K562 (cell line): ENCODE data around the gene CHMP5. TPM values are rescaled to one million over a fixed set of nuclear protein-coding genes. Genes with fewer than 3 reads are reported as not detected.
A peak's percentile ranks its signal among the peaks of the same experiment; 100 is the strongest.

Source experiments
- ATAC-seq: fragments of 200-7000 bp; cut with Tn5 transposase; 3 replicates; pipeline ENCODE4 v1.9.1; 2020; ENCODE audit warnings: moderate library complexity
- BruUV-seq: library from RNA; stranded (reverse); fragments of 400-500 nt; replicated peaks from 2 replicates; lab custom pipeline; 2021; lab: Mats Ljungman, UMichigan
- CTCF ChIA-PET: fragments of 300-600 bp; formaldehyde crosslinking; extraction: SDS; loops from one replicate; lab custom pipeline; 2021; ENCODE audit warnings: low intra/inter-chr PET ratio; lab: Yijun Ruan, JAX
- POLR2A ChIA-PET: fragments of 300-600, 350-650 bp; sonication (Branson Sonifier 250); formaldehyde crosslinking; extraction: SDS; loops from one replicate; lab custom pipeline; 2021; ENCODE audit warnings: antibody characterized with exemption, inconsistent platforms; lab: Yijun Ruan, JAX
- DNase-seq, 4 experiments: peaks; one replicate each; pipeline versions ENCODE4 v3.0.0 to v3.0.0-alpha.2; 2011 to 2018; ENCODE audit warnings: low spot score in 3 of 4, mixed read lengths in 3 of 4; ENCODE audit errors: extremely low read depth in 1 of 4
- FAIRE-seq: peaks from 2 replicates; lab custom pipeline; 2011; peaks lifted over from hg19 to GRCh38; lab: Jason Lieb, UNC
- H2AFZ ChIP-seq: 2 replicates; pipeline ENCODE4 v1.6.0; 2011; ENCODE audit warnings: low read depth, low read length, control low read depth, inconsistent platforms
- H3K27ac ChIP-seq: fragments of 200-600 bp; 3 replicates; pipeline ENCODE4 v1.8.0; 2011; ENCODE audit warnings: low read depth, mild to moderate bottlenecking, control low read depth, inconsistent platforms, low read length, moderate library complexity, mixed read lengths; ENCODE audit errors: extremely low read depth
- H3K27me3 ChIP-seq, 2 experiments: fragments of 300-600 bp in 1 of 2; 2 replicates in 1 of 2; 3 replicates in 1 of 2; pipeline versions ENCODE4 v1.6.0 to v1.8.0; 2011; ENCODE audit warnings: inconsistent platforms in 2 of 2, low read length in 2 of 2, mild to moderate bottlenecking in 1 of 2, mixed read lengths in 1 of 2, moderate library complexity in 1 of 2; ENCODE audit not compliant: control insufficient read depth in 2 of 2, insufficient read depth in 2 of 2
- H3K36me3 ChIP-seq: fragments of 300-600 bp; 3 replicates; pipeline ENCODE4 v1.8.0; 2011; ENCODE audit warnings: mild to moderate bottlenecking, low read length, inconsistent platforms; ENCODE audit not compliant: control insufficient read depth, insufficient read depth
- H3K4me1 ChIP-seq, 2 experiments: fragments of 200-600 bp in 1 of 2; replicated peaks in 1 of 2; 2 replicates in 1 of 2; 3 replicates in 1 of 2; pipeline versions ENCODE4 v1.5.1 to v1.8.0; 2011; ENCODE audit warnings: inconsistent platforms in 2 of 2, low read length in 2 of 2, mild to moderate bottlenecking in 1 of 2, mixed read lengths in 1 of 2, moderate library complexity in 1 of 2; ENCODE audit not compliant: control insufficient read depth in 2 of 2, insufficient read depth in 2 of 2
- H3K4me2 ChIP-seq: 2 replicates; pipeline ENCODE4 v1.6.1; 2011; ENCODE audit warnings: low read length, control low read depth, inconsistent platforms, mixed read lengths; ENCODE audit not compliant: insufficient read depth
- H3K4me3 ChIP-seq: fragments of 200-600 bp; sonication (generic), shearing (Covaris generic); 2 replicates; pipeline ENCODE4 v1.5.1; 2016; ENCODE audit warnings: control low read depth, inconsistent platforms
- H3K79me2 ChIP-seq: fragments of 200-600 bp; 3 replicates; pipeline ENCODE4 v1.8.0; 2011; ENCODE audit warnings: low read length, inconsistent platforms; ENCODE audit not compliant: control insufficient read depth, insufficient read depth
- H3K9ac ChIP-seq, 2 experiments: 2 replicates each; pipeline versions ENCODE4 v1.6.0 to v1.6.1; 2011; ENCODE audit warnings: low read depth in 2 of 2, low read length in 2 of 2, control low read depth in 1 of 2, inconsistent platforms in 1 of 2, mild to moderate bottlenecking in 1 of 2, mixed read lengths in 1 of 2; ENCODE audit not compliant: insufficient read depth in 1 of 2
- H3K9me1 ChIP-seq: one replicate; pipeline ENCODE4 v1.6.0; 2011; ENCODE audit warnings: inconsistent platforms, mild to moderate bottlenecking, low read length, moderate library complexity; ENCODE audit not compliant: control insufficient read depth, insufficient read depth
- H3K9me3 ChIP-seq: replicated peaks from 2 replicates; pipeline ENCODE4 v1.5.1; 2011; ENCODE audit warnings: low read depth, low read length, inconsistent platforms; ENCODE audit not compliant: control insufficient read depth, insufficient read depth
- H4K20me1 ChIP-seq: replicated peaks from 2 replicates; pipeline ENCODE4 v1.6.1; 2011; ENCODE audit warnings: low read length, inconsistent platforms, mixed read lengths; ENCODE audit not compliant: control insufficient read depth, insufficient read depth
- PHF20 ChIP-seq: fragments of 450-650 bp; IDR thresholded peaks from 2 replicates; pipeline ENCODE4 v1.6.1; 2018; ENCODE audit not compliant: partially characterized antibody
- PKNOX1 ChIP-seq: fragments of 450-650 bp; IDR thresholded peaks from 2 replicates; pipeline ENCODE4 v1.6.1; 2016
- POLR3G ChIP-seq: IDR thresholded peaks from 2 replicates; pipeline ENCODE4 v1.6.1; 2011; ENCODE audit not compliant: insufficient read length, insufficient replicate concordance; ENCODE audit errors: extremely low read depth
- THRAP3 ChIP-seq: fragments of 450-650 bp; IDR thresholded peaks from 2 replicates; pipeline ENCODE4 v1.6.1; 2016; ENCODE audit warnings: mild to moderate bottlenecking, inconsistent platforms, borderline replicate concordance
- ZBTB7A ChIP-seq: IDR thresholded peaks from 2 replicates; pipeline ENCODE4 v1.6.1; 2011; ENCODE audit warnings: low read depth, mild to moderate bottlenecking, low read length, moderate library complexity, borderline replicate concordance; ENCODE audit not compliant: control insufficient read depth
- WGBS: fragments of 100-300 bp; shearing (Covaris generic); methylation state at CpG from one replicate; pipeline ENCODE4 v1.1.6; 2016; ENCODE audit warnings: low coverage, mixed read lengths; ENCODE audit not compliant: insufficient coverage; ENCODE audit errors: missing lambda C conversion rate; 5-methylcytosine and 5-hydroxymethylcytosine counted together
- in situ Hi-C: fragments of 300-500 bp; cut with MboI; formaldehyde crosslinking; loops from 4 replicates; pipeline ENCODE4 v1.15.0; 2018; ENCODE audit warnings: inconsistent platforms, mixed read lengths
- intact Hi-C: fragments of 100-400 bp; cut with micrococcal nuclease; formaldehyde crosslinking; loops from 2 replicates; pipeline ENCODE4 v1.14.2; 2022
- polyA plus RNA-seq, 8 experiments: library from polyadenylated mRNA; depleted of rRNA in 4 of 8; stranded (reverse) in 5 of 8; unstranded in 3 of 8; fragments of >200 nt; fragmentation: Nextera tagmentation in 2 of 8; fragmentation: Illumina TruSeq in 1 of 8; extraction: Ambion mirVana in 2 of 8; extraction: Trizol in 1 of 8; gene quantifications; 2 replicates each; pipeline versions ENCODE4 v1.2.1 to v1.2.3, GENCODE V29; 2011 to 2014; ENCODE audit warnings: inconsistent platforms in 1 of 8, missing spikeins in 1 of 8
- total RNA-seq, 7 experiments: library from RNA; depleted of rRNA in 6 of 7; stranded (reverse); fragments of >200 nt in 6 of 7; fragmentation: Illumina TruSeq in 2 of 7; extraction: Trizol in 2 of 7; gene quantifications; 2 replicates each; pipeline versions ENCODE4 v1.2.1 to v1.2.3, GENCODE V29; 2011 to 2021; ENCODE audit warnings: low replicate concordance in 1 of 7

Gene CHMP5
- total and polyA plus RNA-seq, 9 of the 15 experiments (the other 6 are each of a cell fraction or from before 2014, with no cell fraction given), result 36.0 to 105 (median 54.9) TPM

- no peak overlapping the region for H3K4me3 ChIP-seq
- CTCF ChIA-PET, result no interaction called here
- H3K36me3 ChIP-seq, result peaks cover 77% of the 10 kb centered on the region; the same call in 2 of the 3 replicates
- no peaks in the 10 kb centered on the region for H4K20me1 ChIP-seq
- POLR2A ChIA-PET, result no interaction called here
- BruUV-seq, result no TSS peak
- no peaks in the 10 kb centered on the region for H3K79me2 ChIP-seq
- ATAC-seq (no peak), FAIRE-seq (no peak), DNase-seq (no peak)
- H3K27ac ChIP-seq, result no peak overlapping the region
- intact Hi-C loops, result no loop called here
- no peaks in the 10 kb centered on the region for H3K9me3 ChIP-seq
- H3K4me2 ChIP-seq, result no peak overlapping the region
- peaks cover 2% of the 10 kb centered on the region for H3K9me1 ChIP-seq
- 96% methylated on average over 4 of the region's 4 CpGs for WGBS
- no peak overlapping the region for H2AFZ ChIP-seq
- no peaks in the 10 kb centered on the region; a peak in 1 of 5 replicates for H3K4me1 ChIP-seq
- in situ Hi-C loops, result no loop called here
- H3K9ac ChIP-seq, result no peak overlapping the region
- no peaks in the 10 kb centered on the region for H3K27me3 ChIP-seq
- TF ChIP-seq PHF20, result no peak
- peak; percentile 82 for TF ChIP-seq PKNOX1
- no peak for TF ChIP-seq THRAP3
- no peak for TF ChIP-seq POLR3G
- TF ChIP-seq ZBTB7A, result no peak
- TF ChIP-seq, all 486 proteins: peak for 1
Observed at GRCh38 chr9:33277484-33277883, 12.6 kb downstream of the CHMP5 start.
